HepG2 (cell line): ENCODE results near the gene JMY. TPM values are rescaled to one million over a fixed set of nuclear protein-coding genes. Genes with fewer than 3 reads are reported as not detected.

Experiments
- ETV5 ChIP-seq: IDR thresholded peaks from 2 replicates; pipeline ENCODE4 v1.6.1; 2018; ENCODE audit warnings: missing biosample characterization, missing genetic modification reagents, inconsistent platforms, borderline replicate concordance
- HNRNPL ChIP-seq: fragments of 200-400 bp; formaldehyde crosslinking; IDR thresholded peaks from 2 replicates; pipeline ENCODE4 v1.6.1; 2017; ENCODE audit warnings: mild to moderate bottlenecking, low read depth, low read length
- LCORL ChIP-seq, 2 experiments: fragments of 450-650 bp in 1 of 2; sonication (generic) in 1 of 2; formaldehyde crosslinking in 1 of 2; IDR thresholded peaks; 2 replicates each; pipeline versions ENCODE4 v1.5.0 to v1.6.1; 2017 to 2020; ENCODE audit warnings: antibody characterized with exemption in 1 of 2, missing genetic modification reagents in 1 of 2
- NFAT5 ChIP-seq: sonication (generic); formaldehyde crosslinking; IDR thresholded peaks from 2 replicates; pipeline ENCODE4 v1.4.0; 2020; ENCODE audit warnings: missing genetic modification reagents
- NR1H2 ChIP-seq: sonication (generic); formaldehyde crosslinking; IDR thresholded peaks from 2 replicates; pipeline ENCODE4 v1.8.1; 2022; ENCODE audit warnings: low read depth, missing genetic modification reagents, borderline replicate concordance
- PHF20 ChIP-seq: sonication (generic); formaldehyde crosslinking; IDR thresholded peaks from 2 replicates; pipeline ENCODE4 v1.5.0; 2020; ENCODE audit warnings: mild to moderate bottlenecking, missing genetic modification reagents
- SAP130 ChIP-seq: IDR thresholded peaks from 2 replicates; pipeline ENCODE4 v1.6.1; 2016; ENCODE audit warnings: low read depth
- TMF1 ChIP-seq: sonication (generic); formaldehyde crosslinking; IDR thresholded peaks from 2 replicates; pipeline ENCODE4 v1.8.1; 2022; ENCODE audit warnings: low read depth, missing genetic modification reagents
- ZFP37 ChIP-seq: sonication (generic); formaldehyde crosslinking; IDR thresholded peaks from 2 replicates; pipeline ENCODE4 v1.4.0; 2020; ENCODE audit warnings: missing genetic modification reagents, borderline replicate concordance
- ZFY ChIP-seq: sonication (generic); formaldehyde crosslinking; IDR thresholded peaks from 2 replicates; pipeline ENCODE4 v1.4.0; 2020; ENCODE audit warnings: missing genetic modification reagents
- ZFYVE20 ChIP-seq: sonication (generic); formaldehyde crosslinking; IDR thresholded peaks from 2 replicates; pipeline ENCODE4 v1.8.0; 2023; ENCODE audit warnings: low read depth, mild to moderate bottlenecking, moderate library complexity, missing genetic modification reagents, borderline replicate concordance
- ZKSCAN1 ChIP-seq: fragments of 150-350 bp; IDR thresholded peaks from 2 replicates; pipeline ENCODE4 v1.6.1; 2014; ENCODE audit warnings: low read length
- ZMYM2 ChIP-seq: sonication (generic); formaldehyde crosslinking; IDR thresholded peaks from 2 replicates; pipeline ENCODE4 v1.8.0; 2022; ENCODE audit warnings: mild to moderate bottlenecking, missing genetic modification reagents
- ZNF138 ChIP-seq: sonication (generic); formaldehyde crosslinking; IDR thresholded peaks from 2 replicates; pipeline ENCODE4 v1.5.0; 2020; ENCODE audit warnings: mild to moderate bottlenecking, low read depth, missing genetic modification reagents
- ZNF205 ChIP-seq: IDR thresholded peaks from 2 replicates; pipeline ENCODE4 v1.6.1; 2018; ENCODE audit warnings: missing biosample characterization, missing genetic modification reagents
- ZNF230 ChIP-seq: sonication (generic); formaldehyde crosslinking; IDR thresholded peaks from 2 replicates; pipeline ENCODE4 v1.4.0; 2020; ENCODE audit warnings: mild to moderate bottlenecking, missing genetic modification reagents
- ZNF350 ChIP-seq: sonication (generic); formaldehyde crosslinking; IDR thresholded peaks from 2 replicates; pipeline ENCODE4 v1.4.0; 2020; ENCODE audit warnings: mild to moderate bottlenecking, low read depth, missing genetic modification reagents, borderline replicate concordance
- ZNF501 ChIP-seq: sonication (generic); formaldehyde crosslinking; IDR thresholded peaks from 2 replicates; pipeline ENCODE4 v1.5.1; 2020; ENCODE audit warnings: mild to moderate bottlenecking, moderate library complexity, missing genetic modification reagents
- ZNF644 ChIP-seq: IDR thresholded peaks from 2 replicates; pipeline ENCODE4 v1.6.1; 2016; ENCODE audit warnings: low read depth
- polyA plus RNA-seq, 8 experiments: library from polyadenylated mRNA; depleted of rRNA in 3 of 8; stranded (reverse) in 7 of 8; unstranded in 1 of 8; fragments of >200 nt; fragmentation: Illumina TruSeq in 4 of 8; extraction: Trizol in 4 of 8; gene quantifications; 2 replicates each; pipeline versions ENCODE4 v1.2.1 to v1.2.3, GENCODE V29; 2011 to 2016; ENCODE audit warnings: low read depth in 4 of 8, missing spikeins in 1 of 8, mixed read lengths in 1 of 8; ENCODE audit not compliant: insufficient read depth in 1 of 8
- total RNA-seq, 5 experiments: library from RNA; depleted of rRNA; stranded (reverse); fragments of >200 nt; fragmentation: Illumina TruSeq; extraction: Trizol; gene quantifications; 2 replicates each; pipeline ENCODE4 v1.2.3, GENCODE V29; 2016; ENCODE audit warnings: low read depth in 1 of 5
- TF ChIP-seq, protein P1 (sequence below): IDR thresholded peaks from 2 replicates; pipeline ENCODE4 v1.6.1; 2016; ENCODE audit warnings: mild to moderate bottlenecking, missing biosample characterization, missing genetic modification reagents
- TF ChIP-seq, protein P2 (sequence below): sonication (generic); formaldehyde crosslinking; conservative IDR thresholded peaks from 2 replicates; pipeline ENCODE4 v1.8.0; 2022; ENCODE audit warnings: low read depth, missing genetic modification reagents
- TF ChIP-seq, protein P3 (sequence below): sonication (generic); IDR thresholded peaks from 2 replicates; pipeline ENCODE4 v1.6.1; 2016; ENCODE audit warnings: low read depth, borderline replicate concordance

The JMY gene
- total and polyA plus RNA-seq, 2 of the 13 experiments (the other 11 are each of a cell fraction or from before 2014, with no cell fraction given) = 4.0 to 4.2 TPM

GRCh38 chr5:79235634-79236361, at the start of gene JMY (continued):
- no peak for TF ChIP-seq LCORL (IDR thresholded peaks at IDR 0.05)
- no peak for TF ChIP-seq LCORL (CRISPR knock-in tag; IDR thresholded peaks at IDR 0.05)
- TF ChIP-seq ZNF205 (CRISPR knock-in tag) = no peak
- TF ChIP-seq ZFP37 = no peak
- TF ChIP-seq ZMYM2 (CRISPR knock-in tag) = 0 out of 2 replicates have a peak, but pooled peaks have one; percentile 30
- TF ChIP-seq NFAT5 (CRISPR knock-in tag) = no peak
- TF ChIP-seq ETV5 (CRISPR knock-in tag) = peak; percentile 6; the same call in 1 of the 2 replicates
- no peak for TF ChIP-seq ZNF644
- TF ChIP-seq ZNF230 (CRISPR knock-in tag) = no peak
- peak; percentile 43; the same call in 1 of the 2 replicates for TF ChIP-seq ZFY (CRISPR knock-in tag)
- TF ChIP-seq, protein P1, sequence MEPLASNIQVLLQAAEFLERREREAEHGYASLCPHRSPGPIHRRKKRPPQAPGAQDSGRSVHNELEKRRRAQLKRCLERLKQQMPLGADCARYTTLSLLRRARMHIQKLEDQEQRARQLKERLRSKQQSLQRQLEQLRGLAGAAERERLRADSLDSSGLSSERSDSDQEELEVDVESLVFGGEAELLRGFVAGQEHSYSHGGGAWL (CRISPR knock-in tag) = peak; percentile 53; the same call in 1 of the 2 replicates
- no peak for TF ChIP-seq ZKSCAN1
- peak; percentile 63; the same call in 1 of the 2 replicates for TF ChIP-seq ZNF138 (CRISPR knock-in tag)
- no peak for TF ChIP-seq NR1H2 (CRISPR knock-in tag)
- 0 out of 2 replicates have a peak, but pooled peaks have one; percentile 2 for TF ChIP-seq PHF20 (CRISPR knock-in tag)
- TF ChIP-seq TMF1 (CRISPR knock-in tag) = 0 out of 2 replicates have a peak, but pooled peaks have one; percentile 14
- TF ChIP-seq ZFYVE20 (CRISPR knock-in tag) = no peak
- no peak for TF ChIP-seq HNRNPL
- peak; percentile 29; the same call in 1 of the 2 replicates for TF ChIP-seq ZNF350 (CRISPR knock-in tag)
- no peak for TF ChIP-seq ZNF501 (CRISPR knock-in tag)
- TF ChIP-seq SAP130 = peak; percentile 62; the same call in 1 of the 2 replicates
- TF ChIP-seq, protein P2, sequence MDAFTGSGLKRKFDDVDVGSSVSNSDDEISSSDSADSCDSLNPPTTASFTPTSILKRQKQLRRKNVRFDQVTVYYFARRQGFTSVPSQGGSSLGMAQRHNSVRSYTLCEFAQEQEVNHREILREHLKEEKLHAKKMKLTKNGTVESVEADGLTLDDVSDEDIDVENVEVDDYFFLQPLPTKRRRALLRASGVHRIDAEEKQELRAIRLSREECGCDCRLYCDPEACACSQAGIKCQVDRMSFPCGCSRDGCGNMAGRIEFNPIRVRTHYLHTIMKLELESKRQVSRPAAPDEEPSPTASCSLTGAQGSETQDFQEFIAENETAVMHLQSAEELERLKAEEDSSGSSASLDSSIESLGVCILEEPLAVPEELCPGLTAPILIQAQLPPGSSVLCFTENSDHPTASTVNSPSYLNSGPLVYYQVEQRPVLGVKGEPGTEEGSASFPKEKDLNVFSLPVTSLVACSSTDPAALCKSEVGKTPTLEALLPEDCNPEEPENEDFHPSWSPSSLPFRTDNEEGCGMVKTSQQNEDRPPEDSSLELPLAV (CRISPR knock-in tag) = no peak
- TF ChIP-seq, protein P3, sequence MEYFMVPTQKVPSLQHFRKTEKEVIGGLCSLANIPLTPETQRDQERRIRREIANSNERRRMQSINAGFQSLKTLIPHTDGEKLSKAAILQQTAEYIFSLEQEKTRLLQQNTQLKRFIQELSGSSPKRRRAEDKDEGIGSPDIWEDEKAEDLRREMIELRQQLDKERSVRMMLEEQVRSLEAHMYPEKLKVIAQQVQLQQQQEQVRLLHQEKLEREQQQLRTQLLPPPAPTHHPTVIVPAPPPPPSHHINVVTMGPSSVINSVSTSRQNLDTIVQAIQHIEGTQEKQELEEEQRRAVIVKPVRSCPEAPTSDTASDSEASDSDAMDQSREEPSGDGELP = peak; percentile 29; the same call in 1 of the 2 replicates
